Natural killer cell (primary cell): ENCODE data around the gene KCNJ12. TPM values are rescaled to one million over a fixed set of nuclear protein-coding genes. Genes with fewer than 3 reads are reported as not detected.
A peak's percentile ranks its signal among the peaks of the same experiment; 100 is the strongest.
"Not testable (repeated sequence)": the region's sequence is repeated elsewhere in the genome, so short reads cannot be mapped to it uniquely, and the experiment has no call there.

Source experiments
- ATAC-seq, 3 donors: fragments of 150-1000 bp in 2 of 3; fragments of 200-7000 bp in 1 of 3; cut with Tn5 transposase; 1 replicate in 1 of 3; 2 replicates in 2 of 3; pipeline ENCODE4 v1.10.0; 2021; ENCODE audit warnings: mild to moderate bottlenecking in 2 of 3, moderate library complexity in 2 of 3
- DNase-seq, 2 donors: peaks; one replicate each; pipeline versions ENCODE4 v3.0.0 to v3.0.0-alpha.2; 2013 to 2021; ENCODE audit warnings: mixed read lengths in 1 of 2
- H3K27ac ChIP-seq: one replicate; pipeline ENCODE4 v1.5.1; 2013; ENCODE audit warnings: mild to moderate bottlenecking, low read length
- H3K27me3 ChIP-seq: one replicate; pipeline ENCODE4 v1.6.1; 2013; ENCODE audit warnings: low read length; ENCODE audit not compliant: control insufficient read depth, insufficient read depth
- H3K36me3 ChIP-seq: one replicate; pipeline ENCODE4 v1.6.1; 2013; ENCODE audit warnings: low read length; ENCODE audit not compliant: control insufficient read depth, insufficient read depth
- H3K4me1 ChIP-seq: one replicate; pipeline ENCODE4 v1.6.1; 2013; ENCODE audit warnings: low read length; ENCODE audit not compliant: control insufficient read depth, insufficient read depth
- H3K4me3 ChIP-seq: one replicate; pipeline ENCODE4 v1.5.1; 2013; ENCODE audit warnings: low read length
- H3K9me3 ChIP-seq: one replicate; pipeline ENCODE4 v1.6.1; 2013; ENCODE audit warnings: low read length; ENCODE audit not compliant: control insufficient read depth, insufficient read depth
- H3K27ac Mint-ChIP-seq, 2 donors: one replicate each; pipeline ENCODE4 v1.8.0; 2022; ENCODE audit warnings: mild to moderate bottlenecking in 2 of 2, mixed read lengths in 2 of 2, moderate library complexity in 1 of 2
- H3K27me3 Mint-ChIP-seq, 2 donors: one replicate each; pipeline ENCODE4 v1.8.0; 2022; ENCODE audit warnings: low read depth in 2 of 2, mixed read lengths in 2 of 2
- H3K36me3 Mint-ChIP-seq: one replicate; pipeline ENCODE4 v1.8.0; 2022; ENCODE audit warnings: mixed read lengths
- H3K4me1 Mint-ChIP-seq, 2 donors: one replicate each; pipeline ENCODE4 v1.8.0; 2022; ENCODE audit warnings: mixed read lengths in 2 of 2
- H3K4me3 Mint-ChIP-seq: one replicate; pipeline ENCODE4 v1.8.0; 2022; ENCODE audit warnings: mild to moderate bottlenecking, moderate library complexity, mixed read lengths
- H3K9me3 Mint-ChIP-seq, 2 donors: one replicate each; pipeline ENCODE4 v1.8.0; 2022; ENCODE audit warnings: mixed read lengths in 2 of 2
- CTCF ChIP-seq: fragments of 200-600 bp; IDR thresholded peaks from one replicate; pipeline ENCODE4 v1.8.0; 2022; ENCODE audit warnings: antibody characterized with exemption
- WGBS: methylation state at CpG from one replicate; pipeline ENCODE4 v1.1.7; 2013; ENCODE audit warnings: missing lambda C conversion rate; ENCODE audit not compliant: insufficient coverage; 5-methylcytosine and 5-hydroxymethylcytosine counted together
- intact Hi-C: fragments of 100-400 bp; cut with micrococcal nuclease; formaldehyde crosslinking; loops from one replicate; pipeline ENCODE4 v1.14.2; 2022
- total RNA-seq, 4 donors: library from RNA; stranded (reverse); fragments of 120-200 nt in 1 of 4; gene quantifications; one replicate each; pipeline versions ENCODE4 v1.2.3 to v1.2.4, GENCODE V29; 2013 to 2022

Gene KCNJ12
- total RNA-seq, 3 donors from 2014 or later (not counting 1 experiment from before 2014, with no cell fraction given) = 0.14 TPM; not detected in 2

- intact Hi-C loops = loop anchor here (5.0 kb wide), 1 partner anchor 168 kb away; no protein-coding TSS in a partner anchor
- ATAC-seq (no peak), DNase-seq (no peak)
- H3K27ac Mint-ChIP-seq = no peak overlapping the region
- H3K4me3 Mint-ChIP-seq = no peak overlapping the region
- WGBS = 76% methylated on average over 6 of the region's 6 CpGs
- Histone ChIP-seq H3K36me3 (no peaks in the 10 kb centered on the region), H3K9me3 (no peaks in the 10 kb centered on the region), H3K27me3 (no peaks in the 10 kb centered on the region), H3K27ac (no peak overlapping the region), H3K4me1 (peaks cover 17% of the 10 kb centered on the region), H3K4me3 (no peak overlapping the region)
- H3K4me1 Mint-ChIP-seq = peaks cover 7 to 21% of the 10 kb centered on the region in 2 donors
- no peak for TF ChIP-seq CTCF
- H3K9me3 Mint-ChIP-seq = no peaks in the 10 kb centered on the region
- H3K27me3 Mint-ChIP-seq = peaks cover 0 to 19% of the 10 kb centered on the region in 2 donors
- H3K36me3 Mint-ChIP-seq = no peaks in the 10 kb centered on the region
These were observed 79.6 kb downstream of the KCNJ12 start for GRCh38 chr17:21455761-21456160.

DNA sequence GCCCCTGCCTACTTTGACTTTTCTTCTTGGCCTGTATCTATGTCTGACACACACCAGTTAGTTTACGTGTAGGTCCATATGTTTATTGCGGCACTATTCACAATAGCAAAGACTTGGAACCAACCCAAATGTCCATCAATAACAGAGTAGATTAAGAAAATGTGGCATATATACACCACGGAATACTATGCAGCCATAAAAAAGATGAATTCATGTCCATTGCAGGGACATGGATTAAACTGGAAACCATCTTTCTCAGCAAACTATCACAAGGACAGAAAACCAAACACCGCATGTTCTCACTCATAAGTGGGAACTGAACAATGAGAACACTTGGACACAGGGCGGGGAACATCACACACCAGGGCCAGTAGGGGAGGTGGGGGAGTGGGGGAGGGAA lies 80.3 kb downstream of the KCNJ12 start:
- H3K4me3 Mint-ChIP-seq, H3K27me3 ChIP-seq, H3K36me3 ChIP-seq, H3K36me3 Mint-ChIP-seq, DNase-seq, H3K4me3 ChIP-seq, ATAC-seq, H3K27ac Mint-ChIP-seq, H3K9me3 Mint-ChIP-seq, H3K9me3 ChIP-seq, H3K27ac ChIP-seq: not testable (repeated sequence)
- intact Hi-C loops = loop anchor here (5.0 kb wide), 1 partner anchor 169 kb away; no protein-coding TSS in a partner anchor
- H3K27me3 Mint-ChIP-seq = peaks cover 0 to 16% of the 10 kb centered on the region in 2 donors
- peaks cover 17% of the 10 kb centered on the region for H3K4me1 ChIP-seq
- 72% methylated on average over 4 of the region's 5 CpGs for WGBS
- peaks cover 7 to 21% of the 10 kb centered on the region in 2 donors for H3K4me1 Mint-ChIP-seq

DNA sequence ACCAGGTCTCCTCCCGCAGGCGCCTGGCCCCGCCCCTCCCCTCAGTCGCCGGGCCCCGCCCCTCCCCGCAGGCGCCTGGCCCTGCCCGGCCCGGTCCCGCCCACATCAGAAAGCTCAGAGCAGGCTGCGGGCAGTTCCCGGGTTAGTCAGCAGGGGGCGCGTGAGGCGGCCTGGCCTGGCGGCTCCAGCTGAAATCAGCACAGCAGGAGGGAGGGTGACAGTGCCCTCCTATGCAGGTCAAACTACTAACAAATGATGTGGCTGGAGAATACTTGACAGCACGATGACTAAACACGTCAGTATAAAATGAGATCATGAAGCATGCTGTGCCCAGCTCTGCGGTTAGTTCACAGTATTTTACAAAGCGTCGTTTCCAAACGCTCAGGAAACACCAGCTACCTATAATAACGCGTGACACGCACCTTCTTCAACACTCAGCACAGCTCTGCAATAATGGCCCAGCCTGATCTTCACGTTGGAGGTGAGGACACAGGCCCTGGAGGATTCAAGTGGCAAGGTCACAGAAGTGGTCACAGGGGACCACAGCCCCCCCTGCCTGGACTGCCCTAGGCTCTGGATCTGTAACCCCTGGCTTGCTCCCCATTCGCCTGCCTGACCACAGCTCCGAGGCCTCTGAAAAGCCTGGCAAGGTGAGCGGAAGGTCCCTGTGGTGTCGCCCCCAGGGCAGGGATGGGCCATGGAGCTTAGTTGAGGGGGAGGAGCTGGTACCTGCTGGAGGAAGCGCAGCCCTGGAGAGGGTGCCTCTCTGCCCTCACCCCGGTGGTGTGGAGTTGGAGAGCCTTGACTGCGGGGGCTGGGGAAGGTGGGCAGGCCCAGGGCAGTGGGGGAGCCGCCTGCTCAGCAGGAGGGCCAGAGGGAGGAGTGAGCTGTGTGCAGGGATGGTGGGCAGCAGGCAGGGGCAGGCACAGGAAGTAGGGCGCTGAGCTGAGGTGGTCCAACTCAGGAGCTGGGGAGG lies 81.2 kb downstream of the KCNJ12 start:
- Mint-ChIP-seq H3K27me3 (peaks cover 0 to 15% of the 10 kb centered on the region in 2 donors), H3K9me3 (no peaks in the 10 kb centered on the region), H3K4me3 (no peak overlapping the region), H3K4me1 (peaks cover 7 to 28% of the 10 kb centered on the region in 2 donors), H3K27ac (peak overlapping the region in 1 of 2 donors; percentile 84), H3K36me3 (no peaks in the 10 kb centered on the region)
- Histone ChIP-seq H3K36me3 (no peaks in the 10 kb centered on the region), H3K27ac (no peak overlapping the region), H3K9me3 (no peaks in the 10 kb centered on the region), H3K4me1 (peaks cover 17% of the 10 kb centered on the region), H3K27me3 (no peaks in the 10 kb centered on the region), H3K4me3 (no peak overlapping the region)
- DNase-seq (peak; percentile 93 to 94), ATAC-seq (peak; percentile 91 to 96 (median 93))
- 22% methylated on average over 36 of the region's 36 CpGs for WGBS
- intact Hi-C loops = loop anchor here (1.0 to 5.0 kb wide), 3 partner anchors 54 to 170 kb away; no protein-coding TSS in a partner anchor
- peak; percentile 96 for TF ChIP-seq CTCF

DNA sequence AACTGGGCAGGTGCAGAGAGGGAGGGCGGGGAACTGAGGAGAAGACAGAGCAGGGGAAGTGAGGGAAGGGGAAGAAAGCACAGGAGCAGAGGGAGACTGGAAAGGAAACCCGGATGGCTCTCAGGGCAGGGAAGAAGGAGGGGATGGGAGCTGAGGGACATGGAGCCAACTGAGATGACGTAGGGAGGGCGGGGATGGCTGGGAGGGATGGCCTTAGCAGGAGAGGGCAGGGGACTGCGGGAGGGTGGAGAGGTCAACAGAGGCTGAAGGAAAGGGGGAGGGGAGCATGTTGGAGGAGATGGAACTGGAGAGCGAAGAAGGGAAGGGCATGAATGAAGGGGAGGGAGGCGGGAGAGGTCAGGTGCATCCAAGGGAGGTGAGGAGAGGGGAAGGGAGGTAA lies 81.9 kb downstream of the KCNJ12 start:
- H3K36me3 Mint-ChIP-seq = no peaks in the 10 kb centered on the region
- Histone ChIP-seq H3K27me3 (no peaks in the 10 kb centered on the region), H3K4me3 (no peak overlapping the region), H3K36me3 (no peaks in the 10 kb centered on the region), H3K4me1 (peaks cover 19% of the 10 kb centered on the region), H3K27ac (no peak overlapping the region), H3K9me3 (no peaks in the 10 kb centered on the region)
- no peak overlapping the region for H3K4me3 Mint-ChIP-seq
- peaks cover 14 to 29% of the 10 kb centered on the region in 2 donors for H3K4me1 Mint-ChIP-seq
- no peak for TF ChIP-seq CTCF
- DNase-seq (no peak), ATAC-seq (no peak)
- 79% methylated on average over 7 of the region's 7 CpGs for WGBS
- H3K27me3 Mint-ChIP-seq = peaks cover 0 to 15% of the 10 kb centered on the region in 2 donors
- intact Hi-C loops = loop anchor here (5.0 kb wide), 1 partner anchor 171 kb away; no protein-coding TSS in a partner anchor
- no peaks in the 10 kb centered on the region for H3K9me3 Mint-ChIP-seq
- H3K27ac Mint-ChIP-seq = peak overlapping the region; percentile 14 to 84
